ENCODE results near the gene MUTYH. TPM values are rescaled to one million over a fixed set of nuclear protein-coding genes. Genes with fewer than 3 reads are reported as not detected.
"Not testable (repeated sequence)": the region's sequence is repeated elsewhere in the genome, so short reads cannot be mapped to it uniquely, and the experiment has no call there.

MUTYH gene
- 10 to 100 TPM; 16.8 to 26.2 (median 25.8) TPM for total RNA-seq

DNA sequence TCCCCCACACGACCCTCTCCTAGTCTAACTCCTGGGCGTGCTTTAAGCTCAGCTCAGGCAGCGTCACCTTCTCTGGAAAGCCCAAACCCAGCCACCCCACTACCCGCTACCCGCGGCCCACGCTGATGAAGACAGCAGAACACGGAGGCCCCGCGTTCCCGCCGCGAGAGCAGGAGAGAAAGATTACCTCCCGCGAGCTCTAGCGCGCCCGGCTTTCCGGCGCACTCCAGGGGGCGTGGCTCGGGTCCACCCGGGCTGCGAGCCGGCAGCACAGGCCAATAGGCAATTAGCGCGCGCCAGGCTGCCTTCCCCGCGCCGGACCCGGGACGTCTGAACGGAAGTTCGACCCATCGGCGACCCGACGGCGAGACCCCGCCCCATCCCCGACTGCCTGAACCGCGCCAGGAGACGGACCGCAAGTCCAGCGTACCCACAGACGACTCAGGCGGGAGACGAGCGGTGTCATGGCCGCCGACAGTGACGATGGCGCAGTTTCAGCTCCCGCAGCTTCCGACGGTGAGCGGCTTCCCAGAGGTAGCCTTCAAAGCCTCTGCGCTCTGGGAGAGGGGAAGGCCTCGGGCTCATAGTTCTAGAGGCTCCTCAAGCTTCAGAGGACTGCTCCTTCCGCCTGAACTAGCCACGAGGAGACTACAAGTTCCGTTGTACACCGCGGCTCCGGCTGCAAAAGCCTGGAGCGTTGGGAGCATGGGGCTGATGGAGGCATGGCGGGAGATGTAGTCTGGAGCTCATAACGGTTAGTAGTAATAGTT is at the start of gene MUTYH, which contains the start of gene TOE1:
Gene MUTYH (minus strand): TSS at position 652 of the 770 bp plus-strand sequence. CDS start 5,935 bp downstream, outside the sequence.
Gene TOE1 (plus strand): TSS at position 382 of the 770 bp plus-strand sequence. CDS start 83 bp downstream, at position 465.
- intact Hi-C loops (cut with DNase I; ENCODE audit: low total_unique reads), result no loop called here

DNA sequence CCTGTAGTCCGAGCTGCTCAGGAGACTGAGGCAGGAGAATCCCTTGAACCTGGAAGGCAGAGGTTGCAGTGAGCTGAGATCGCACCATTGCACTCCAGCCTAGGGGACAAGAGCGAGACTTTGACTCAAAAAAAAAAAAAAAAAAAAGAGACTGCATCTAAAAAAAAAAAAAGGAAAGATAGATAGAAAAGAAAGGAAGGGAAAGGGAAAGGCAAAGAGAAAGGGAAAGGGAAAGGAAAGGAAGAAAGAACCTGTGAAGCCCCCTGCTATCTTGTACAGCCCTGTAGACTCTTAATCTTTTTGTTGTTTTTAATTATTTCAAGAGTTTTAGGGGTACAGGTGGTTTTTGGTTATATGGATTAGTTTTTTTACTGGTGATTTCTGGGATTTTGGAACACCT is 46.0 kb upstream of the MUTYH start:
- Histone ChIP-seq H3K9me3 (no peaks in the 10 kb centered on the region), H3K4me1 (no peaks in the 10 kb centered on the region), H3K36me3 (no peaks in the 10 kb centered on the region), H3K27me3 (no peaks in the 10 kb centered on the region), H3K4me3 (no peak overlapping the region), H3K27ac (no peak overlapping the region)
- no peak for DNase-seq (ENCODE audit: low spot score in 2 of 2)
- intact Hi-C loops (cut with DNase I; ENCODE audit: low total_unique reads), result no loop called here
- TF ChIP-seq POLR2A (IDR thresholded peaks at IDR 0.05) (no peak), POLR2AphosphoS5 (IDR thresholded peaks at IDR 0.05) (no peak)
- TF ChIP-seq, protein P1, sequence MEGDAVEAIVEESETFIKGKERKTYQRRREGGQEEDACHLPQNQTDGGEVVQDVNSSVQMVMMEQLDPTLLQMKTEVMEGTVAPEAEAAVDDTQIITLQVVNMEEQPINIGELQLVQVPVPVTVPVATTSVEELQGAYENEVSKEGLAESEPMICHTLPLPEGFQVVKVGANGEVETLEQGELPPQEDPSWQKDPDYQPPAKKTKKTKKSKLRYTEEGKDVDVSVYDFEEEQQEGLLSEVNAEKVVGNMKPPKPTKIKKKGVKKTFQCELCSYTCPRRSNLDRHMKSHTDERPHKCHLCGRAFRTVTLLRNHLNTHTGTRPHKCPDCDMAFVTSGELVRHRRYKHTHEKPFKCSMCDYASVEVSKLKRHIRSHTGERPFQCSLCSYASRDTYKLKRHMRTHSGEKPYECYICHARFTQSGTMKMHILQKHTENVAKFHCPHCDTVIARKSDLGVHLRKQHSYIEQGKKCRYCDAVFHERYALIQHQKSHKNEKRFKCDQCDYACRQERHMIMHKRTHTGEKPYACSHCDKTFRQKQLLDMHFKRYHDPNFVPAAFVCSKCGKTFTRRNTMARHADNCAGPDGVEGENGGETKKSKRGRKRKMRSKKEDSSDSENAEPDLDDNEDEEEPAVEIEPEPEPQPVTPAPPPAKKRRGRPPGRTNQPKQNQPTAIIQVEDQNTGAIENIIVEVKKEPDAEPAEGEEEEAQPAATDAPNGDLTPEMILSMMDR (IDR thresholded peaks at IDR 0.05), result no peak

More for the DNA sequence above, at the start of gene MUTYH, which contains the start of gene TOE1:
- DNase-seq (ENCODE audit: low spot score in 2 of 2), result peak; percentile 86 to 88
- TF ChIP-seq POLR2AphosphoS5 (IDR thresholded peaks at IDR 0.05) (peak in 2 of 3 donors; percentile 74 to 89), POLR2A (IDR thresholded peaks at IDR 0.05) (peak; percentile 37)
- TF ChIP-seq, protein P1 (IDR thresholded peaks at IDR 0.05), result no peak
- H3K4me1 ChIP-seq, result peaks cover 5 to 15% of the 10 kb centered on the region in 2 donors
- H3K4me3 ChIP-seq, result peak within 1 kb of the TSS; percentile 77 to 82 (median 81)
- H3K36me3 ChIP-seq, result no peaks in the 10 kb centered on the region
- no peaks in the 10 kb centered on the region for H3K9me3 ChIP-seq
- no peaks in the 10 kb centered on the region for H3K27me3 ChIP-seq
- H3K27ac ChIP-seq, result peak within 1 kb of the TSS; percentile 95 to 97

DNA sequence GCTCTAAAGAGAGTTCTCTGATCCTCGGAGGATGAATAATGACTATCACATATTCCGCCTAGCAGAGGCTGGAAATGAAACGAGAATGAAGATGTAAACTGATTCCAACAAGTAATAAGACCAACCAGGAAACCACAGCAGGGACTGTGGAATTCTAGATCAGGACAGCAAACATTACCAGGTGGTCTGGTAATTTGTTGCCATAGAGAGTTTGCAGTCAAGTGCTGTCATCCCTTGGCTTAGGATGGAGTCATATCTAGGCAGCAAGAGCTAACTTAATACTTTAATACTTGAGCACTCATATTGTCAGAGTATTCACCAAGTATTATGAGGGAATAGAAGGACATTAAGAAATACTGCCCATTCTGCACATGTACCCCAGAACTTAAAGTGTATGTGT is 45.1 kb upstream of the MUTYH start:
- no peaks in the 10 kb centered on the region for H3K4me1 ChIP-seq

DNA sequence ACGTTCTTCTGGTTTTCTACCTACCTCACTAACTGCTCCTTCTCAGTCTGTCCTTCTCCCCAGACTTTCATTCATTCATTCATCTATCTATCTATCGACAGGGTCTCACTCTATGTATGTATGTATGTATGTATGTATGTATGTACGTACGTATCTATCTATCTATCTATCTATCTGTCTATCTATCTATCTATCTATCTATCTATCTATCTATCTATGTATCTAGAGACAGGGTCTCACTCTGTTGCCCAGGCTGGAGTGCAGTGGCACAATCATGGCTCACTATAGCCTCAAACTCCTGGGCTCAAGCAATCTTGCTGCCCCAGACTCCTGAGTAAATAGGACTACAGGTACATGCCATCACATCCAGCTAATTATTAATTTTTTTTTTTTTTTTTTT is 44.0 kb upstream of the MUTYH start:
- H3K27ac ChIP-seq; H3K36me3 ChIP-seq; intact Hi-C loops (cut with DNase I; ENCODE audit: low total_unique reads); H3K27me3 ChIP-seq; H3K9me3 ChIP-seq; H3K4me1 ChIP-seq; H3K4me3 ChIP-seq; DNase-seq (ENCODE audit: low spot score in 2 of 2): not testable (repeated sequence)

More for the DNA sequence above, 45.1 kb upstream of the MUTYH start:
- DNase-seq (ENCODE audit: low spot score in 2 of 2), result no peak
- no peaks in the 10 kb centered on the region for H3K36me3 ChIP-seq
- H3K27me3 ChIP-seq, result no peaks in the 10 kb centered on the region
- intact Hi-C loops (cut with DNase I; ENCODE audit: low total_unique reads), result no loop called here
- no peaks in the 10 kb centered on the region for H3K9me3 ChIP-seq
- TF ChIP-seq POLR2A (IDR thresholded peaks at IDR 0.05), result no peak
- no peak for TF ChIP-seq POLR2AphosphoS5 (IDR thresholded peaks at IDR 0.05)
- TF ChIP-seq, protein P1 (IDR thresholded peaks at IDR 0.05), result no peak
- H3K27ac ChIP-seq, result no peak overlapping the region
- H3K4me3 ChIP-seq, result no peak overlapping the region

DNA sequence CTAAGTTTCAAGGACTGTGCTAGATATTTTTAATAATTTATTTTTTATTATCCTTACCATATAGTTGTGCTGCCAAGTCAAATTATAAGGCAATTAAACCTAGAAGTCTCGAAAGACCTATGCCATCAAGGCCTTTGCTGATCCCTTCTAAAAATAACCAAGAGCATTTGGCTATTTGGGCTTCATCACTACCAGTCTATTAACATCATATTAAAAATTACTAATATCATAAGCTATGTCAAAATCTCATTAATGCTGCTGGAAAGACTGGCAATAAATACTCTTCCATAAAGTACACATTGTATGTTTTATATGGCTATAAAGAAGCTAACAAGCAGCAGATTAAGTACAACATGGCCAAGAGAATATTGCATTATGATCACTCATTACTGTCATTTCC is 43.0 kb upstream of the MUTYH start:
- no peak overlapping the region for H3K4me3 ChIP-seq
- H3K36me3 ChIP-seq, result no peaks in the 10 kb centered on the region
- intact Hi-C loops (cut with DNase I; ENCODE audit: low total_unique reads), result no loop called here
- no peaks in the 10 kb centered on the region for H3K9me3 ChIP-seq
- TF ChIP-seq, protein P1 (IDR thresholded peaks at IDR 0.05), result no peak
- TF ChIP-seq POLR2AphosphoS5 (IDR thresholded peaks at IDR 0.05) (no peak), POLR2A (IDR thresholded peaks at IDR 0.05) (no peak)
- no peak overlapping the region for H3K27ac ChIP-seq
- DNase-seq (ENCODE audit: low spot score in 2 of 2), result no peak
- no peaks in the 10 kb centered on the region for H3K4me1 ChIP-seq
- H3K27me3 ChIP-seq, result no peaks in the 10 kb centered on the region
